ENCODE data around the gene NEK6.

The NEK6 gene

GRCh38 chr9:124321935-124322334 lies 64.2 kb downstream of the NEK6 start:
- DNase-seq (ENCODE audit: low read depth in 2 of 2) = no peak

GRCh38 chr9:124322618-124323432 lies 65.1 kb downstream of the NEK6 start:
- DNase-seq (ENCODE audit: low read depth in 2 of 2) = no peak

GRCh38 chr9:124323904-124324303 lies 66.2 kb downstream of the NEK6 start:
- no peak for DNase-seq (ENCODE audit: low read depth in 2 of 2)

- DNase-seq (ENCODE audit: low read depth in 2 of 2) = no peak
Observed at GRCh38 chr9:124325816-124326215, 68.1 kb downstream of the NEK6 start.

GRCh38 chr9:124326378-124326777 lies 68.6 kb downstream of the NEK6 start:
- DNase-seq (ENCODE audit: low read depth in 2 of 2) = no peak

- DNase-seq (ENCODE audit: low read depth in 2 of 2) = no peak
Observed at GRCh38 chr9:124327491-124327890, 69.7 kb downstream of the NEK6 start.

GRCh38 chr9:124328285-124328684 lies 70.5 kb downstream of the NEK6 start:
- DNase-seq (ENCODE audit: low read depth in 2 of 2) = no peak

GRCh38 chr9:124329206-124329792 lies 71.5 kb downstream of the NEK6 start:
- no peak for DNase-seq (ENCODE audit: low read depth in 2 of 2)

- DNase-seq (ENCODE audit: low read depth in 2 of 2) = no peak
Observed at GRCh38 chr9:124330011-124330697, 72.4 kb downstream of the NEK6 start.

GRCh38 chr9:124331580-124331979 lies 73.8 kb downstream of the NEK6 start:
- no peak for DNase-seq (ENCODE audit: low read depth in 2 of 2)

- no peak for DNase-seq (ENCODE audit: low read depth in 2 of 2)
Observed at GRCh38 chr9:124332361-124333202, 74.8 kb downstream of the NEK6 start.

GRCh38 chr9:124333203-124333579 lies 75.4 kb downstream of the NEK6 start:
- DNase-seq (ENCODE audit: low read depth in 2 of 2) = no peak

GRCh38 chr9:124334568-124335319 lies 77.0 kb downstream of the NEK6 start:
- no peak for DNase-seq (ENCODE audit: low read depth in 2 of 2)

GRCh38 chr9:124335320-124335707 lies 77.6 kb downstream of the NEK6 start:
- DNase-seq (ENCODE audit: low read depth in 2 of 2) = no peak

- no peak for DNase-seq (ENCODE audit: low read depth in 2 of 2)
Observed at GRCh38 chr9:124337562-124337961, 79.8 kb downstream of the NEK6 start.

- DNase-seq (ENCODE audit: low read depth in 2 of 2) = no peak
Observed at GRCh38 chr9:124339603-124340146, 81.9 kb downstream of the NEK6 start.

GRCh38 chr9:124340219-124341069 lies 82.7 kb downstream of the NEK6 start:
- DNase-seq (ENCODE audit: low read depth in 2 of 2) = no peak

GRCh38 chr9:124341455-124342170 lies 83.9 kb downstream of the NEK6 start:
- no peak for DNase-seq (ENCODE audit: low read depth in 2 of 2)

GRCh38 chr9:124342402-124342775 lies 84.6 kb downstream of the NEK6 start:
- DNase-seq (ENCODE audit: low read depth in 2 of 2) = no peak

All from stimulated activated CD4-positive, alpha-beta T cell treated with anti-CD3 and anti-CD28 coated beads, Interleukin-12 subunit alpha, Interleukin-12 subunit beta, amount 100 ng/mL, for 24 hours (primary cell).